Ishikawa (cell line): ENCODE data around the gene PRR20G.

Source experiments
- CREB1 ChIP-seq: IDR thresholded peaks from 2 replicates; pipeline ENCODE4 v1.6.1; 2012; ENCODE audit warnings: low read depth
- EGR1 ChIP-seq: IDR thresholded peaks from 2 replicates; pipeline ENCODE4 v1.6.1; 2012
- EP300 ChIP-seq: IDR thresholded peaks from 2 replicates; pipeline ENCODE4 v1.6.1; 2012; ENCODE audit warnings: borderline replicate concordance
- FOXM1 ChIP-seq: IDR thresholded peaks from 2 replicates; pipeline ENCODE4 v1.6.1; 2012; ENCODE audit warnings: low read depth, borderline replicate concordance
- MAX ChIP-seq: IDR thresholded peaks from 2 replicates; pipeline ENCODE4 v1.6.1; 2012
- RAD21 ChIP-seq: IDR thresholded peaks from 2 replicates; pipeline ENCODE4 v1.6.1; 2012; ENCODE audit warnings: low read depth
- REST ChIP-seq: IDR thresholded peaks from 2 replicates; pipeline ENCODE4 v1.6.1; 2012; ENCODE audit warnings: low read depth, mild to moderate bottlenecking
- TAF1 ChIP-seq: IDR thresholded peaks from 2 replicates; pipeline ENCODE4 v1.6.1; 2012; ENCODE audit warnings: low read depth, mild to moderate bottlenecking
- USF1 ChIP-seq: IDR thresholded peaks from 2 replicates; pipeline ENCODE4 v1.6.1; 2012
- YY1 ChIP-seq: IDR thresholded peaks from 2 replicates; pipeline ENCODE4 v1.6.1; 2012; ENCODE audit warnings: low read depth

GRCh38 chr3:127256733-127257271 lies 31.0 kb downstream of the PRR20G start:
- no peak for TF ChIP-seq EP300
- TF ChIP-seq MAX = no peak
- TF ChIP-seq FOXM1 = no peak
- no peak for TF ChIP-seq EGR1
- no peak for TF ChIP-seq TAF1
- no peak for TF ChIP-seq YY1
- TF ChIP-seq CREB1 = no peak
- TF ChIP-seq RAD21 = no peak
- TF ChIP-seq USF1 = no peak
- TF ChIP-seq REST = no peak
